ENCODE data around the gene SPHK1.

Gene SPHK1

DNA sequence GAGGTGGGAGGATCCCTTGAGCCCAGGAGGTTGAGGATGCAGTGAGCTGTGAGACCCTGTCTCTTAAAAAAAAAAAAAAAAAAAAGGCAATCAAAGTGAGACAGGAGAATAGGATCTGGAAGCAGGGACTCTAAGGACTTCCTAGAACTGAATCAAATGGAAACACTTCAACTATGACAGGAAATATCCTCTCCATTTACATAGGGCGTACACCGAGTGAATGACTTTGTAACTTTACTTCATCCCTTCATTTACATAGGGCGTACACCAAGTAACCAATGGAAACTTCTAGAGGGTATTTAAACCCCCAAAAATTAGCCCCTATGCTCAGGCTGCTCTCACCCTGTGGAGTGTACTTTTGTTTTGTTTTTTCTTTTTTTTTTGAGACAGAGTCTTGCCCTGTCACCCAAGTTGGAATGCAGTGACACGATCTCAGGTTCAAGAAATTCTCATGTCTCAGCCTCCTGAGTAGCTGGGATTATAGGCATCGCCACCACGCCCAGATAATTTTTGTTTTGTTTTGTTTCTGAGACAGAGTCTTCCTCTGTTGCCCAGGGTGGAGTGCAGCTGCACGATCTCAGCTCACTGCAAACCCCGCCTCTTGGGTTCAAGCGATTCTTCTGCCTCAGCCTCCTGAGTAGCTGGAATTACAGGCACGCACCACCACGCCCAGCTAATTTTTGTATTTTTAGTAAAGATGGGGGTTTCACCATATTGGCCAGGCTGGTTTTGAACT, 21.1 kb upstream of the SPHK1 start:
- DNase-seq (ENCODE audit: low spot score) = no peak

DNA sequence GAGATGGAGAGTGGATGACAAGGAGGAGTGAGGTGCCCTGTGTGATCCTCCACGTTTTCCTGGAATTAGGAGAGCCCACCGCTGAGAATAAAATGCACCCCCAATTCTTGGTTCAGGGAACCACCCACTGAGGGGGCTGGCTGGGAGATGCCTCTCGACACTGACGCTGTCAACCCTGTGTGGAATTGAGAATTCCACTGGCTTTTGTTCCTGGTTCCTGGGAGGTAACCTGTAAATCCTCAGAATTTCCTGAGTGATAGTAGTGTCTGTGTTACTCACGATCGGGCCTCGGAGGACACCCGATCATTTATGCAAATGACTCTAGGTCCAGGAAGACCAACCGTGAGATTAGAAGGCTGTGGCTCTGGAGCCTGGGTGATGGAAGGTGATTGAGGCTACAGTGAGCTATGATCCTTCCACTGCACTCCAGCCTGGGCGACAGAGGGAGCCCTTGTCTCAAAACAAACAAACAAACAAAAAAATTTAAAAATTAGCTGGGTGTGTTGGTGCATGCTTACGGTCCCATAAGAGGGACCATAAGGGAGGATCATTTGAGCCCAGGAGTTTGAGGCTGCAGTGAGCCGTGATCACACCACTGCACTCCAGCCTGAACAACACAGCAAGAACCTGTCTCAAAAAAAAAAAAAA, 19.0 kb upstream of the SPHK1 start:
- no peak for DNase-seq (ENCODE audit: low spot score)

DNA sequence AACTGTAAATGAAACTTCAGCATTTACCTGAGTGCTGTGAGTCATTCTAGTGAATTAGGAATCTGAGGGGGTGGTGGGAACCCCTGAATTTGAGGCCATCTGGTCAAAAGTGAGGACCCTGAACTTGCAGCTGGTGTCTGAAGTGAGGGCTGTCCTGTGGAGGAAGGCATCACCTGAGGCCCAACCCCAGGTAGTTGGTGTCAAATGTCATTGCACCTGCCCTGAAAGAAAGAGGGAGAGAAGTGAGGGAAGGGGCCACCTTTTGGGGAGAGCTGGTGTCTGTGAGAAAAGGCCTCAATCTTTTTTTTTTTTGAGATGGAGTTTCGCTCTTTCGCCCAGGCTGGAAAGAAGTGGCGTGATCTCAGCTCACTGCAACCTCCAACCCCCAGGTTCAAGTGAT, 18.2 kb upstream of the SPHK1 start:
- DNase-seq (ENCODE audit: low spot score) = no peak

DNA sequence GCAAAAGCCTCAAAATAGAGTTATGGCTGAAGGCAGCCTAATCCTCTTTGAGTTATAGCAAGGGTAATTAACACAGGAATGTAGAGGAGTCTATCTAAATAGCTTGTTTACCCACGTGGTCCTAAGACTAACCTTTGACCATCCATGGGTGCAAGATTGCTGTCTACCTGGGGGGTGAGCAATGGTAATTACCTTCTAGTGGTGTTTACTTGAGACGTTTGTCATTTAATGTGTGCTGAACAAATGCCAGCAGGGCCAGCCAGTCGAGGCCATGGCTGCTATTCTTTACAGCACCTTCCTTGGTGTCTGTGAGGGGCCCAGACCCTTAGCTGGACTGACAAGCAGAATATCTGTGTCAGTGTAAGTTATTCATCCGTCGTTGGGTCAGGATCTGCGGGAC, 16.8 kb upstream of the SPHK1 start:
- DNase-seq (ENCODE audit: low spot score) = no peak

DNA sequence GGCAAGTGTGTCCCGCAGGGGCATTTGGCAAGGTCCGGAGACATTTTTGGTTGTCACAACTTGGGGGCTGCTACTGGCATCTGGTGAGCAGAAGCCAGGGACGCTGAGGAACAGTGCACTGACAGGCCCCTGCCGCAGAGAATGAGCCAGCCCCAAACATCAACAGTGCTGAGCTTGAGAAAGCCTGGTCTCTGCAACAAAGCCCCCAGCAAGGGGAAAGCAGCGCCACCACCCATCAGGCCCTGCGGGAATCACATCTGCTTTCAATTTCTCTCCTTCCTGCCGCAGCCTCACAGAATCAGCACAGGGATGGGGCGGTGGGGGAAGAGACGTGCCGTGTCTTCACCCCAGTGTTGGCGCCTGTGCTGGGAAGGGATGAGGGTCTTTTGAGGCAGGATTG, 15.9 kb upstream of the SPHK1 start:
- DNase-seq (ENCODE audit: low spot score) = no peak

DNA sequence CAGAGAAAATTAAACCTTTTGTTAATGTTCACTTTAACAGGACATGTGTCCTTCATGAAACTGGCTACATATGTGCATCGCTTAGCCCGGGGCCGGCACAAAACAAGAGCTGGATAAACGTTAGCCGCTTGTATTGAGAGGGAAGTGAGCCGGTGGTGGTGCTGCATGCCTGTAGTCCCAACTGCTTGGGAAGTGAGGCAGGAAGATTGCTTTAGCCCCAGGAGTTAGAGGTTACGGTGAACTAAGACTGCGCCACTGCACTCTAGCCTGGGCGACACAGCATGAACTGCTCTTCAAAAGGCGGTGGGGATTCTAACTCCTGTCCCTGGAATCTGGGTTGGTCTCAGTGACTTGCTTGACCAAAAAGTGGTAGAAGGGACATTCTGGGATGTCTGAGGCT, 15.0 kb upstream of the SPHK1 start:
- DNase-seq (ENCODE audit: low spot score) = no peak

DNA sequence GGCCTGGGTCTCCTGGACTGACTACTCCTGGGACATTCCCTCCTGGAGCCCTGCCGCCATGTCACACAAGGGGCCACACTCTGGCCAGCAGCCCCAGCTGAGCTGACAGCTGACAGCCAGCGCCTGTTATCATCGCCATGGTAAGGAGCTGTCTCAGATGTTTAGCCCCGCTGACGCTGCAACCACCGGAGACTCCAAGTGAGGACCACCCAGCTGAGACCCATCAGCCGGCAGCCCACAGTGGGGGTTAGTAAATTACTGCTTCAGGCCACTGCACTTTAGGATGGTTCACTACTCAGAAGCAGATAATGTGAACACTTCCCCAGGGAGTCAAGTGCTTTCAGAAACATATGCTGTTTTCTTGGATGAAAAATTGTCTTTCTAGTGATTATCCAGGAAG, 14.6 kb upstream of the SPHK1 start:
- DNase-seq (ENCODE audit: low spot score) = no peak

DNA sequence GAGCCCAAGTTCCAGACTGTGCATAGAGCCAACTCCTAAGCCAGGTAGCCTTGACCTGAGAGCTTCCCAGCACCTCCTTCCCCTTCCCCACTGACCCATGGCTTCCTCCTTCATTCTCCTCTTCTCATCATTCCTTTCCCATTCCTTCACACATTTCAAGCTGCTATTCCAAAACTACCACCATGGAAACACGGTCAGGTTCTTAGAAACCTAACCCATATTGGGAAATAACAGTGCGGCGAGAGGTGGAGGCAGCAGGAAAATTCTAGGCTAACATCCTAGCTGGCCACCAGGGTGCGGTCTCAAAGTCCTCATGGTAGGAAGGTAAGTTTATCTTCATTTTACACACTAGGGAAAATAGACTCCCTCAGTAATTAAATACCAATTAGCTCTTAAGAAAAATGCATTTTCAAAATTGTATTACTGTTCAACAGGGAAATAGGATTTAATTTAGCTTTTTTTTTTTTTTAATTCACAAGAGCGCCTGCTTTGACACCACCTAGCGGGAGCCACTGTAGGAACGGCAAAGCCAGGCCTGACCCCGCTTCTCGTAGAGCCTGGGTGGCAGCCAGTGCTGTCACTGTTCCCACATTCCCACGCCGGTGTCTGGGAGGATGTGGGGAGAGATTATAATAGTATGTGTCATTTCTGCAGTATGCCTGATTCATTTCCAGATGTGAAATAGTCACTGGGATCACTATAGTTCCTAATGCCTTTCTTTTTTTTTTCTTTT, 14.0 kb upstream of the SPHK1 start:
- DNase-seq (ENCODE audit: low spot score) = no peak

DNA sequence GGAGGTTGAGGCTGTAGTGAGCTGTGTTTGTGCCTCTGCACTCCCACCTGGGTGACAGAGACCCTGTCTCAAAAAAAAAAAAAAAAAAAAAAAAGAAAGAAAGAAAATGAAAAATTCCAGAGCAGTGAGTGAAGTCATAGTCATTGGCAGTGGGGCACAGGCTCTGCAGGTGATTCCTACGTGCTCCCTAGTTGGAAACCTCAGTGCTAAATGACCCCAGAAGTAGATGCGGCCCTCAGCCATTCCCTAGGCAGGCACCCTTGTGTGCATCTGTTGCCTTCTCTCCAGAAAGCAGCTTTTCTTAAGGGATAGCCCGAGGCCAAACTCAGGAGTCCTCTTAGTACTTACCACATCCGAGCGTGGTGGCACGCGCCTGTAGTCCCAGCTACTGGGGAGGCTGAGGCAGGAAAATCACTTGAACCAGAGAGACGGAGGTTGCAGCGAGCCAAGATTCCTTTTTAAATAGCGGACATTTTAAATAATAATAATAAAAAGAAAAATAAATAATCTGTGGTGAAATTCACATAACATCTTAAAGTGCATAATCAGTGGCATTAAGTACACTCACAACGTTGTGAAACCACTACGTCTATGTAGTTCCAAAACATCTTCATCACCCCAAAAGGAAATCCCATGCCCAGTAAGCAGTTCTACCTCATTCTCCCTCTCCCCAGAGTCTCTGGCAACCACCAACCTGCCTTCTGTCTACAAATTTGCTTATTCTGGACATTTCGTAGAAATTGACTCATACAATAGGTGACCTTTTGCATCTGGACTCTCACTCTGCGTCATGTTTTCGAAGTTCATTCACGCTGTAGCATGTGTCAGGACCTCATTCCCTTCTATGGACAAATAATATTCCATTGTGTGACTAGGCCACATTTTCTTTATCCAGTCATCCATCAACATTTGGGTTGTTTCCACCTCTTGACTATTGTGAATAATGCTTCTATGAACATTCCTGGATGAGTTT, 12.5 kb upstream of the SPHK1 start:
- DNase-seq (ENCODE audit: low spot score) = no peak

DNA sequence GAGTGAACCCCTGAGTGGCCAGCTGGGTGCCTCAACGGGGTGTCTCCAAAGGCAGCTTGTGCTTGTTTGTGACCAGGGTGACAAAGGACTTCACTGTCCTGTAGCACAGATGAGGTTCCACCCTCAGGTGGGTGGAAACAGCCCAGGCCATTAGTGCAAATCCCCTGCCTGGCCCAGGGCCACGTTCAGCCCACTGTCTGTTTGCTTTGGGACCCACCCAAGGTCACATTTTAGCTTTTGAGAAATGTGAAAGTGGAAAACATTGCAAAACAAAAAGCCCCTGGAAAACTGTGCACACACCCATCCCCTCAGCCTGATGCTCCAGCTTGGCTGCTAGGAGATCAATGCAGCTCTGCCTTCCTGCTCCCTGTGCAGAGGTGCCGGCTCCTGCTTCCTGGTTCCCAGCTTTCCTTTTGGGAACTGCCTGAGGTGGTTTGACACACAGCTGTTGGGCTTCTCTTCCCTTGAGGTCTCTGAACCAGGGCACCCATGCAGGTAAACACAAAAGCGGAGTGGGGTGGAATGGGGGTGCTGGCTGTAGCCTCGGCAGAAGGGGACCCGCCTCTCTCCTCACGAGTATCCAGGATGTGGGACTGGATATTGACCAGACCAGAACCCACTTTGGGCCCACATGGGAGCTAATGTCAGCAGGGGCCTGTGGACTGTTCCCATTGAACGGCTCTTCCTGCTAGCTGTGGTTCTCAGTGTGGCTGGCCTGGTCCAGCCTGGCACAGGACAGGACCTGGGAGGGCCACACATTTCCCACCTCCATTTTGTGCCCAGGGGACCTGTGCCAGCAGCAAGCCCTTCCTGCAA, 7.9 kb upstream of the SPHK1 start:
- no peak for DNase-seq (ENCODE audit: low spot score)

DNA sequence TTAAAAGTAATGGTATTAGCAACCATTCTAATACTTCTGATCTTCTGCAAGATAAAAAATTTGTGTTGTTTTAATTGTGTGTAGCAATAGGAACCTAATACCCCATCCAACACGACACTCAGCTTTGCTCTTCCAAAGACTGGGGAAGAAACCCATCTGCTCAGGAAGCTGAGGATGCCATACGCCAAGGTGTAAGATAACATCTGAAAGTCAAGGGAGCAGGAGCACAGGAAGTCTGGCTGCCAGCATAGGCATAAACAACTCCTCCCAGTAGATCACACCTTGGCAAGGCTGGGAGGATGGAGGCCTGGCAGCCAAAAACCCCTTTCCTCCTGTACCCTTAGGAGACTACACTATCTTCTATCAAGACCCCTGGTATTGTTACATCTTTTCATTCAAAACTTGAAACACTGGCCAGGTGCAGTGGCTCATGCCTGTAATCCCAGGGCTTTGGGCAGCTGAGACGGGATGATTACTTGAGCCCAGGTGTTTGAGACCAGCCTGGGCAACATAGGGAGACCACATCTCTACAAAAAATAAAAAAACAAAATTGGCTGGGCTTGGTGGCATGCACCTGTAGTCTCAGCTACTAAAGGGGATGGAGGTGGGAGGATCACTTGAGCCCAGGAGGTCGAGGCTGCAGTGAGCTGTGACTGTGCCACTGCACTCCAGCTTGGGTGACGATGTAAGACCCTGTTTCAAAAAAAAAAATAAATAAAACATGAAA, 5.7 kb upstream of the SPHK1 start:
- no peak for DNase-seq (ENCODE audit: low spot score)

DNA sequence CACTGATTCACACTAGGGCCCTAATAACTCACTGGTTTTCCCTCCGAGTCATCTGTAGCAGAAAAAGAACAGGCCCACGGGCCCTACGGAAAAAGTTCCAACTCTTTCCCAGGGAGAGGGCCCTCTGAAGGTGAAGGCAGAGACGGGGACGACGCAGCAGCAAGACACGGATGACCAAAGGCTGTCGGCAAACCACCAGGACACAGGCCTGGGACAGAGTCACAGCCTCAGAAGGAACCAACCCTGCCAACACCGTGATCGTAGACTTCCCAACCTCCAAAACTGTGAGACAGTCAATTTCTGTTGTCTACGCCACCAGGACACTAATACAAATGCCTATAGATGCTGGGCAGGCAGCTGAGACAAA, 5.2 kb upstream of the SPHK1 start:
- no peak for DNase-seq (ENCODE audit: low spot score)

DNA sequence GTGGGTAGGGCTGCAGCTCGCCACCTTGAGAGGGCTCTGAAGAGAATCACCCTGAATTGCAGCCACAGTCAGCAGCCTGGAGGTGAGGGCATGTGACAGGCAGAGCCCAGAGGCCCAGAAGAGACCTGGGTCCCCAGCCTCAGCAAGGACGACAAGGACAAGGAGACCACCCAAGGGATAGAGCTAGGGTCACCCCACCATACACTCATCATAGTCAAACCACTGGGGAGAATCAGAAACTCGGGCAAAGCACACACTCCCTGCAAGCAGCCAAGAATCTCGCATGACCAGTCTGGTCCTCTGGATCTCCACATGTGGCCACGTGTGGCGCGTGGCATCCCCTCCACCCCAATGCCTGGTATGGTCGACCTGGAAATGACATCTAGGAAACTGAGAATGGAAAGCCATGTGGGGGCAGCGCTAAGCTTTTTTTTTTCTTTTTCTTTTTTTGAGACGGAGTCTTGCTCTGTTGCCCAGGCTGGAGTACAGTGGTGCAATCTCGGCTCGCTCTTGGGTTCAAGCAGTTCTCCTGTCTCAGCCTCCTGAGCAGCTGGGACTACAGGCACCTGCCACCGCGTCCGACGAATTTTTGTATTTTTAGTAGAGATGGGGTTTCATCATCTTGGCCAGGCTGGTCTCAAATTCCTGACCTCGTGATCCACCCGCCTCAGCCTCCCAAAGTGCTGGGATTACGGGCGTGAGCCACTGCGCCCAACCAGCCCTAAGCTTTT, 4.6 kb upstream of the SPHK1 start:
- DNase-seq (ENCODE audit: low spot score) = no peak

DNA sequence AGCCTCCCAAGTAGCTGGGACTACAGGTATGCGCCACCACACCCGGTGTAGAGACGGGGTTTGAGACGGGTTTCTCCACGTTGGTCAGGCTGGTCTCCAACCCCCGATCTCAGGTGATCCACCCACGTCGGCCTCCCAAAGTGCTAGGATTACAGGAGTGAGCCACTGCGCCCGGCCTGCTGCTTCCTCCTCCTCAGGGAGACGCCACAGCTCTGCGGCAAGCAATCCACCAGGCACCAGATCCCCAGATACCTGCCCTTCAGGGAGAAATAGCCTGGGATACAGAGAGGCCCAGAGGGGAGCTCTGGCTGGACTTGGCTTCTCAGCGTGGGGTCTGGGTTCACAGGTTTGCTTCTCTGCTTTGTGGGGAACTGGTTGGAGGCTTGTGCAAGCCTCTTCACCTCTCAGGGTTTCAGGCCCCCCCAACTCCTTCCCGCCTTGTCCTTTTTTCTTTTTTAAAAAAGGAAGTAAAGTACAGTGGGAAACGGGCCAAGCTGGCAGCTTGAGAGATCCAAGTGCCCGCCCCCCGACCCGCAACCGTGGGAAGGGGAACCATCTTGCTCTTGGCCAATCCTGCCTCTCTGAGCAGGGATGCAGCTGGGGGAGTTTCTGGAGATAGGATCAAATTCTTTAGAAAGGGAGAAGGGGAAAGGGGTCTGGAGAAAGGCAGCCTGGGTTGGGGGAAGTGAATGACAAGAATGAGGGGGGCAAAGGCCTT, 2.6 kb upstream of the SPHK1 start:
- DNase-seq (ENCODE audit: low spot score) = no peak

DNA sequence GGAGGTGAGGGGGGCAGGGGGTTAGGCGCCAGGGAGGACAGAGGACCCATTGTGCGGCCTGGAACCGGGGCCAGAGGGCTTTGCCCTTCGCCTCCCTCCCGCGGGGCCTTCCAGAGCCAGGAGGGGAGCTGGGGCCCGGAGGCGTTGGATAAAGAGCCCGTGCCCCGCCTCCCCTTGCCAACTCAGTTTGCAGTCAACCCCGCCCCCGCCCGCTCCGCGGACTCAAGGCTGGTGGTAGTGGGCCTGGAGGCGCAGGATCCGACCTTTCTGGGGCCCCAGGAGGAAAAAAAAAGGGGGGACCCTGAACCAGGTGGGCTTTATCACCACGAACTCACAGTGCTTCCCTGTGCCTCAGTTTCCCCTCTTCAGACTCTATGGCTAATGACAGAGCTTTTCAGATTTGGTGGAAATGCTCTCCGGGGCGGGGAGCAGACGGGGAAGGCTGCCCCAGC, 2.0 kb upstream of the SPHK1 start:
- peak; percentile 98 for DNase-seq (ENCODE audit: low spot score)

DNA sequence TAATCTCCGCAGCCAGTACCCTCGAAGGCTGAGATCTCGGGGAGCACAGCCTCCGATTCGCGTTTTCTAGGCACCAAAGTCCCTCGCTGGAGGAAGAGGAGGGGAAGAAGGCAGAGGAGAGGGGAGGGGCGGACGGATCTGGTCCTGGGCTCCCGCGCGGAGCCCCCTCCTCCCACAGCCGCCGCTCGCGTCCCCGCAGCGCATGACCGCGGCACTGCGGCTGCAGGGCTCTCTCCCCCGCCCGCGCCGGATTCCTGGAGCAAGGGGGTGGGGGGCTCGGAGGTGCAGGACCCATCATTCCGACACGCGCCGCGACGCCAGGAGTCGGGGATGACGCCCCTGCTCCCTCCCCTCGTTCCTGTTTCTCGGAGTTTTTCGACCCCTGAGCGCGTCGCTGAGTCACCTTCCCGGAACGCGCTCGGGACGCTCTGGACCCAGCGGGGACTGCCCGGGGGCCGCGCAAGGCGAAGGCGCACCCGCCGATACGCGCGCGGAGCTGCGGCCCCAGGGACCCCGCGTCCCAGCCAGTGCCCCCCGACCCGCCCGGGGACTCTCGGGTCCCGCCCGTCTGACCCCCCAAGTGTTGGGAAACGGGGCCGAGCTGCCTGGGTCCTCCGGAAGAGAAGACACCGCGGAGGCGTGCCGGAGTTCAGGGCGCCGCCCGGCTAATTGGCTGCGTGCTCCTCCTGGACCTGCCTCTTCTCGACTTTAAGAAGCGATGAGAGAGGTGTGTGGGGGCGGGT, 1.4 kb upstream of the SPHK1 start:
- DNase-seq (ENCODE audit: low spot score) = peak; percentile 89

DNA sequence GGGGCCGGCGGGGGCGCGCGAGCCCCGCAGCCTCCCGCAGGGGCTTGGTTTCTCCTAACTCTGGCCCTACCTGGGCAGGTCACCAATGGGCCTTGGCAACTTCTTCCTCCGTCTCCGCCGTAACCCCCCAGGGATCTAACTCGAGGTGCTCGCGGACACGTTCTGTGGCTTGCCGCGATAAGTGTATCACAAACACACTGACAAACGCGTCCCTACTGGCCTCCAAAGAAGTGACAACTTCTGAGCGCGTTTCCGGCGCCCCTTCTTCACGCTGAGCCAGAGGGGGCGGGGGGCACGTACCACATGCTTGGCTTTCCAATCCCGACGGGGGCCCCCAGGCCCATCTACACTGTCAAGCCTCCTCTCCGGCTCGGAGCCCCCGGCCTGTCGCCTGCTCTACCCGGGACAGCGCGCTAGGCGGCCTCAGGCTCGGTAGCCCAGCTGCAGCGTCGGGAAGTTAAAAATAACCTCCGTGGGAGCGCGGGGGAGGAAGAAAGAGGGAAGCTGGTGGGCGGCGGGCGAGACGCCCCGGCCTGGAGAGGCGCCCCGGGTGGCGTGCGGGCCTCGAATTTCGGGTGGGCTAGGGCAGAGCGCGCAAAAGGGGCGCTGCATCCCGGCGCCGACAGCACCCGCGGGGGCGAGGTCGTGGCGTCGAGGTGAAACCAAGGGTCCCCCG, 725 bp upstream of the SPHK1 start:
- DNase-seq (ENCODE audit: low spot score) = peak; percentile 83

Data from ecto neural progenitor cell (in vitro differentiated cells).